ENCODE results near the gene TYROBP.

DNA sequence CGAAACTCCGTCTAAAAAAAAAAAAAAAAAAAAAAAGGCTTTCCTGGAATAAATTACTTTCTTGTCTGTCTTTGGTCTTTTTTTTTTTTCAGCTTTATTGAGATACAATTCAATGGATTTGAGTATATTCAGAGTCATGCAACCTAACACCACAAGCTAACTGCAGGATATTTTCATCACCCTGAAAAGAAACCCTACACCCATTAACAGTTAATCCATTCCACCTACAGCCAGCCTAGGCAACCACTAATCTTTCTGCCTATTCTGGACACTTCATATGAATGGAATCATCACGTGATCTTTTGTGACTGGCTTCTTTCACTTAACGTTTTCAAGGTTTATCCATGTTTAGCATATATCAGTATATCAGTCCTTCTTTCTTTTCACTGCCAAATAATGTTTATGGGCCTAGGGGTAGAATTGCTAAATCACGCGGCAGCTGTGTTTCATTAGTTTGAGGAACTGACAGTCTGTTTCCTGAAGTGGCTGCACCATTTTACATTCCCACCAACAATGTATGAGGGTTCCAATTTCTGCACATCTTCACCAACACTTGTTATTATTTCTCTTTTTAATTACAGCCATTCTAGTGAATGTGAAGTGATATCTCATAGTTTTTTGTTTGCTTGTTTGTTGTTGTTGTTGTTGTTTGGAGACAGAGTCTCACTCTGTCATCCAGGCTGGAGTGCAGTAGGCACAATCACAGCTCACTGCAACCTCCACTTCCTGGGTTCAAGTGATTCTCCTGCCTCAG, 48.0 kb upstream of the TYROBP start:
- TF ChIP-seq, protein P1, sequence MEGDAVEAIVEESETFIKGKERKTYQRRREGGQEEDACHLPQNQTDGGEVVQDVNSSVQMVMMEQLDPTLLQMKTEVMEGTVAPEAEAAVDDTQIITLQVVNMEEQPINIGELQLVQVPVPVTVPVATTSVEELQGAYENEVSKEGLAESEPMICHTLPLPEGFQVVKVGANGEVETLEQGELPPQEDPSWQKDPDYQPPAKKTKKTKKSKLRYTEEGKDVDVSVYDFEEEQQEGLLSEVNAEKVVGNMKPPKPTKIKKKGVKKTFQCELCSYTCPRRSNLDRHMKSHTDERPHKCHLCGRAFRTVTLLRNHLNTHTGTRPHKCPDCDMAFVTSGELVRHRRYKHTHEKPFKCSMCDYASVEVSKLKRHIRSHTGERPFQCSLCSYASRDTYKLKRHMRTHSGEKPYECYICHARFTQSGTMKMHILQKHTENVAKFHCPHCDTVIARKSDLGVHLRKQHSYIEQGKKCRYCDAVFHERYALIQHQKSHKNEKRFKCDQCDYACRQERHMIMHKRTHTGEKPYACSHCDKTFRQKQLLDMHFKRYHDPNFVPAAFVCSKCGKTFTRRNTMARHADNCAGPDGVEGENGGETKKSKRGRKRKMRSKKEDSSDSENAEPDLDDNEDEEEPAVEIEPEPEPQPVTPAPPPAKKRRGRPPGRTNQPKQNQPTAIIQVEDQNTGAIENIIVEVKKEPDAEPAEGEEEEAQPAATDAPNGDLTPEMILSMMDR (IDR thresholded peaks at IDR 0.05): no peak
- no peak for TF ChIP-seq POLR2A (IDR thresholded peaks at IDR 0.05)
- TF ChIP-seq EP300 (IDR thresholded peaks at IDR 0.05): no peak
